GM18907 (cell line): ENCODE measurements around the gene JMJD6.
"Not testable (repeated sequence)": the region's sequence is repeated elsewhere in the genome, so short reads cannot be mapped to it uniquely, and the experiment has no call there.

ENCODE experiments used
- ATAC-seq: cut with Tn5 transposase; IDR thresholded peaks from one replicate; pipeline ENCODE4 v1.9.1; 2021; ENCODE audit warnings: mild to moderate bottlenecking, moderate library complexity; ENCODE audit not compliant: unreplicated experiment

JMJD6 gene

DNA sequence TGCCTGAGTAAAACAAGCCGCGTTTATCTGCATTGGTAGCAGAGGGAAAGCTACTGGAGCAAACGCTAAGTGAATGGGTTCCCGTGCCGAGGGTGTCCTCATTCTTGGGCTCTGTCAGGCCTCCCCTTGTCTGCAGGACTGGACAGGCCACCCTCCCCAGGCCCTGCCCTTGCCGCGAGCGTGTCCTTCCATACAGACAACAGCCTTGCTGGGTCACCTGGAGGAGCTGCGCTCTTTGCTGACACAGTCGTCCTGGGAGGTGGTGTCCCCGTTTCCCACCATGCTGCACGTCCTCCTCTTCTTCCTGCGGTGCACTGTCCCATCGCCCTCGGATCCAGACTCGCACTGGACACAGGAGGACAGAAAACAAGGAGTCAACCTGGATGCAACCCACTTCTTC, 7.9 kb downstream of the JMJD6 start:
- ATAC-seq, result no peak

DNA sequence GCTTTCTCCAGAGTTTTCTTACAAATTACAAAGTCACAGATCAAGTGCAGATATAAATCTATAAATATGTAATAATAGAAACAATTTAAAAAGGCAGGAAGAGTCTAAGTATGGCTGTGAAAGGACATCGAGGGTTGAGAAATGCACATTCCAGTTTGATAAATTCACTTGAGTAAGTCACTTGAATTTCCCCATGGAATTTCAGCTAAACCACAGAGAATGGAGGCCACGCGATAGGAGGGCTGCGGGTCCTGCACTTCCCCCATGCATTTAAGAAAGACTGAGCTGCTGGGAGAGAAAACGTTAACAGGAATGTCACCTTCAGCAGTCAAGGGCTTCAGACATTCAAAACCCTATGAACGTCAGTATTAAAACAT, 9.6 kb downstream of the JMJD6 start:
- ATAC-seq, result no peak

DNA sequence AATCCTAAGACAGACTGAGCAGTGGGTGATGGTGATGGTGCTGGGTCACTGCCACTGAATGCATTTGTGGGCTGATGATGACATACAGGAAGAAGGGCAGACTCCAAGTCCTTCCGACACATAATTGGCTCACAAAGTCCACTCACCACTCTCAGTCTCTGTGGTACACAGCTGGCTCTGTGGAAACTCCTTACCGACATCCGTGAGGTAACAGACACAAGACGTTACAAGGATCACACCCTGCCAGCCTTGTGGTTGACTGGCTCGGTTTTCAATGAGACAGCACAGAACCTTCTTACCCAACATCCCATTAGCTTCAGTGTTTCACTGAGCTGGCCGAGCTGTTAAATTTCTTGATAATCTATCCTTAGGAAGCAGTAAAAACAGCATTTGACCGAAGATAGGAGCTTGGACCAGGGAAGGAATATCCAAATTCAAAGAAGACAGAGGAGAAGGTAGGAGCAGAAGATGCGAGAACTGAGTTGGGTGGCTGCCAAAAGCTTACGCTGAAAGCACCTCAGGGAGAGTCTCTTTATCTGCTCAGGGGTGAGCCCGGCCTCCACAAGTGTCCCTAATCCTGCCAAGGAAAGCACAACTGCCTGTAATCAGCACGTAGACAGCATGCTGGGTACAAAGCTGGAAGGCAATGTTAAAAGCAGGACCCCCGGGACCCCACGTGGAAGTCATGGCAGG, 10.1 kb downstream of the JMJD6 start:
- no peak for ATAC-seq

DNA sequence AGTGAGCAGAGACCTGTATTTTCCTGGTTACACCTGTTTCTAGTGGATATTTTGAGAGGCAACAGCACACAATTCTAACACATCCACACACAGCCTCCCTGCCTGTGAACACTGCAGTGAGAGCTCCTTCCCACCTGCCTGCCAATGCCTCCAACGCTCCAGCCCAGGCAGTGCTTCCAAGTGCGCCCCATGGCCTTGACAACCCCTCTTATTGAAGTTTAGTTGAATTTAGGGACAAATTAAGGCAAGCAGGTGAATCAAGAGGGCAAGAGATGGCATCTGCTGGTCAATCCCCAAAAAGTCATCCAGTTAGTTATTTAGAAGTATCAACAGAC, 10.9 kb downstream of the JMJD6 start:
- ATAC-seq, result no peak

DNA sequence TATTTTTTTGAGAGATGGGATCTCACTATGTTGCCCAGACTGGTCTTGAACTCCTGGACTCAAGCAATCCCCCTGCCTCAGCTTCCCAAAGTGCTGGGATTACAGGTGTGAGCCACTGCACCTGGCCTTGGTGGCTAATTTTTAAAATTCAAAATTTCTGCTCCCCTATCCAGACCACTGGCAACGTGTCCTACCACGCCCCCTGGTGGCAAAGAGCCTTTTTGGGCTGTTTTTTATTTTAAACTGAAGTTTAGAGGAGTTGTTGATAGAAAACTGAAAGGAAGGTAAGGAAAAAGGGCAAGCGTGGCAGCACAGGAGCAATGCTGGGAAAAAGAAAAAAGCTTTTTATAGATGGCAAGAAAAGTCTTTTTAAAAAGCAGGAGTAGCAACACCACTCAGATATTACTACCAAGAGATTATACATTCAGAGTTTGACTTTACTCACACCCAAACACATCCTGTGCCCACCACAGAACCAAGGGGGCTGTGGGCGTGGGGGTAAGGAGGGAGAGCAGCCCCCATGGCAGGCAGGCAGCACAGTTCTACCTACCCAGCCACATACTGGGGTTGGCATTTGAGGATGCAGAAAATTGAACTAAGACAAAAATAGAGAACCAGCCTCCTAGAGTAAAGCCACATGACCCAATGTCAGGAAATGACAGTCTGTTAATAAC, 11.4 kb downstream of the JMJD6 start:
- ATAC-seq, result no peak

DNA sequence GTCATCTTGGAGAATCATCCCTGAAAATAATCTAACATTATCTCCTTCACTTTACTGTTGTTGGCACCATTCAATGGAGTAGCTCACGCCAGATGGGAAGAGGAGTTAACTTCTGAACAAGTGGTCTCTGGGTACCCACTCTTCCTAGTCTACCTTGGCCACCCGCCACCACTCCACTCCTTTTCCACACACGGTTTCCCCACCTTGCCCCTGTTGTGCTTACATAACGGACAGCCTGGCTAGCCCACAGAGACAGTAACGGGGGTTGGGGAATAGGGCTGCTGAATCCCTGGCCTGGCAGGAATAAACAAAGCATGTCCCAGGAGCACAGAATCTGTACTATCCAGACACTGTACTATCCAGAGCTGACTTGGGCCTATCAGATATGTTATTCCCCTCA, 12.1 kb downstream of the JMJD6 start:
- ATAC-seq, result no peak

DNA sequence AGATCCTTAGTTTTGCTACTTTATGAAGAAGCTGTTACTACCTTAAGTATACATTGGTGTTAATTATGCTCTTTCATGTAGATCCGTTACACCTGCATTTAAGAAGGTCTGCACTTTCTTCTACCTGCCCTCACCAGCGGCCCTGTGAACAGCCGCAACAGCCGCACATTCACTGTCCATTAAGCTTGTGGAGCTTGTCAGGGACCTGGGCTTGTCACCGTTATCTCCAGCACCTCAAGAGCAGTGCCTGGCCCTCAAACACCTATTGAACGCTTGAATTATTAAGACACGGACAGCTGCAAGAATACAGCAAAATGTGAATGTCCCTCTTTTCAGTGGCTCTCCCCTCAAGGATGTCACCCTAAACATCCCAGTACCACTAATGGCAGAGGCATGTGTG, 12.6 kb downstream of the JMJD6 start:
- ATAC-seq, result no peak

DNA sequence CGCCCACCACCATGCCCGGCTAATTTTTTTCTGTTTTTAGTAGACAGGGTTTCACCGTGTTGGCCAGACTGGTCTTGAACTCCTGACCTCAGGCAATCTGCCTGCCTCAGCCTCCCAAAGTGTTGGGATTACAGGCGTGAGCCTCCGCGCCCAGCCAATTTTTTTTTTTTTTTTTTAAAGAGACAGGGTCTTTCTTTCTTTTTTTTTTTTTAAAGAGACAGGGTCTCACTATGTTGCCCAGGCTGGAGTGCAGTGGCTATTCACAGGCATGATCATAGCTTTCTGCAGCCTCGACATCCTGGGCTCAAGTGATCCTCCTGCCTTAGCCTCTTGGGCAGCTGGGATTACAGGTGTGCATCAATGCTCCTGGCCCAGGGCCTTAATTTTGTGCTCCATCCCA, 14.1 kb downstream of the JMJD6 start:
- not testable (repeated sequence) for ATAC-seq

DNA sequence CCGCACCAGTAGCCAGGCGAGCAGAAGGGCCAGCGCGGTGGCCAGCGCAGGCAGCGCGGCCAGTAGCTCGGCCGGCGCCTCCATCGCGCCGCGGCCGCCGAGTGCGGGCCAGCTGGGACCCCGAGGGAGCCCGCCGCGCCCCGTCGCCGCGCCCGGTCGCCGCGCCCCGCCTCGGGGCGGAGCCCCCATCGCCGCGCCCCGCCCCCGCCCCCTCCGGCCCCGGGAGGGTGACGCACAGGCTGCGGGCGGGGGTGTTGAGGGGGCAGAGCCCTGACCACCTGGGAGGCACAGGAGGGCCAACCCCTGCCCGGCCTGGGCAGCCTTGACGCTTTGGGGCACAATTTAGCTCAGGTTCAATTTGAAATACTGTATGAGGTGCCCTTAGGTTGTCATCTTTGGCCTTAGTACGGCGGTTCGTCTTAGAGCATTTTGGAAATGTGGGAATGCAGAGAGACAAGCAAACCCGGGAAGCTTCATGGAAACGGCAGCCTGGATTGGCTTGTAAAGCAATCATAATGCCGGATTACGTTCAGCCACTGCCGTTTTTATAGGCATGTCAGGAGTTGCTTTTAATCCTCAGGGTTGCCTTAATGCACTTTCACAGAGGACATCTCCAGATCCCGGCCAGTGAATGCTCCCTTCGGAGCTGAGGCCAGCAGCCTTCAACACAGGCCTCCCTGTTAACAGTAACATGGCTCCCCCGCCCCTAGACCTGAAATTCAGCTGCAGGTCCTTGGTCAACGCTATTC, 15.4 kb downstream of the JMJD6 start, which contains the start of gene MXRA7:
Gene MXRA7 (minus strand): TSS at position 103 of the 749 bp plus-strand sequence. CDS start 19 bp downstream, at position 84.
- ATAC-seq, result no peak

DNA sequence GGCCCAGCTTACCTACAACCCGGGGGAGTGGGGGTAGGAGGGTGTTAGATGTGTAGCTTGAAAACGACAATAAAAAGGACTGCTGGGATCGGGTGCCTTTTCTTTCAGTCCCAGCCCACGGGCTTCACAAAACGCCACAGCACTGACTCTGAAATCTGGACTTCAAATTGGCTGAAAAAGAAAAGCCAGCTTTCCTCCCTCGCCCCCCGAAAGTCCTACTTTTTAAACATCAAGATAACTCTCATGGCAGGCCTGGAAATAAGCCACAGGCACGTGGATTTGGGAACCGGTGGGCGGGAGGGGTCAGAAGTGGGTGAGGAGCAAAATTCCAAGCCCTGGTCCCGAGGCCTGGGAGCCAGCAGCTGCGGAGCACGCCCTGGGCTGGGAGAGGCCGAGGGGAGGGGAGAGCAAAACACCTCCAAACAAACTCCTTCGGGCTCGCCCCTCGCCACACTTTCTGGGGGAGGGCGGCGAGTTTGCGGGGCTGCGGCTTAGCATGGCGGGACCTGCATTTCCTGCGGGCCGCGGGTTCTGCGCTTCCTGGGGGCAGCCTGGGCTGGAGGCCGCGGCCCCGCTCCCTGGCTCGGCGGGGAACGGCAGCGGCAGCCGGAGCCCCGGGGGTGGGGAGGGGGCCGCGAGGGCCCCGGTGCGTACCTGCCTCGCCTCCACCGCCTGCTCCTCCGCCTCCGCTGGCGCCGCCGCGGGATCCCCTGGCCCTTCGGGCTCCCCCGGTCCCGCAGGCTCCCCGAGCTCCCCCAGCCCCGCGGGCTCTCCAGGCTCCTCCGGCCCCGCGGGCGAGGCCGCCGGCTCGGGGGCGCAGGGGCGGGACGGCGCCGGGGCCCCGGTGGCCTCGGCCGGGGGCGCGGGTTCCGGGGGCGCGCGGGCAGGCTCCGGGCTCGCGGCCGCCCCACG, 16.2 kb downstream of the JMJD6 start:
- ATAC-seq, result not testable (repeated sequence)

DNA sequence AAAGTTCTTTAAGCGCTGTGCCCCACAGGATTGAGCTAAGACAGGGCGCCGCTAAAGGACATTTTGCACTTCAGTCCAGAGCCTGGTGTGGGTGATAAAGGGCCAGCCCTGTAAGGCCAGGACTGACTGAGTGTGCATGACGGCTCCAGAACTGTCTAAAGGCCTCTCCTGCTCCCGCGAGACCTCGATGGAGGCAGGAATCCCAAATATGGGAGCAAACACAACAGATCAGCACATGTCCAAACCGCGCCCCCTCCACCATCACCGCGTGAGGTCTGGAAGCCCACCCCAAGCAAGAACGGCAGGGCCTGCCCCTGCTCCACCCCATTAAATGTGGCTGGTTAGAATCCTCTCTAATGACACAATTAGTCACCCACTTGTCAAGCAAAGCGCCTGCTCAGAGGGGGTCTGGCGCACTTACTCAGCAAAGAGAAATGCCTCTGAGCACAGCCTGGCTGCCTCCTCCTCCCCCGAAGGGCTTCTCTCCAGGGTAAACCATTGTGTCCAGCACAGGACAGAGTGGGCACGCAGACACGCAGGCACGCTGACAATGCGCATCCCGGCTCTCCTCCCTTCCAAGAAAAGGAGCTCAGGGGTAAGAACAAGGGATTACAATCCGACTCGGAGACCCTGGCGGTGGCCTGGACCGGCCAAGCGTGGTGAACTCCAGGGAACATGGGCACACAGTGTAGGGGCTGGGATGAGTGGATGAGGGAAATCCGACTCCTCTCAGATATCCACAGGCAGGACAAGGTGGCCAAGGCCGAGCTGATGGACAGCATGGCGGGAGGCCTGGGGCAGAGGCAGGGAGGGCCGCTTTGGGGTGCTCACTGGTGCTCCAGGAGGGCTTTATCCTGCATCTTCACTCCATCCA, 17.1 kb downstream of the JMJD6 start:
- ATAC-seq, result no peak

DNA sequence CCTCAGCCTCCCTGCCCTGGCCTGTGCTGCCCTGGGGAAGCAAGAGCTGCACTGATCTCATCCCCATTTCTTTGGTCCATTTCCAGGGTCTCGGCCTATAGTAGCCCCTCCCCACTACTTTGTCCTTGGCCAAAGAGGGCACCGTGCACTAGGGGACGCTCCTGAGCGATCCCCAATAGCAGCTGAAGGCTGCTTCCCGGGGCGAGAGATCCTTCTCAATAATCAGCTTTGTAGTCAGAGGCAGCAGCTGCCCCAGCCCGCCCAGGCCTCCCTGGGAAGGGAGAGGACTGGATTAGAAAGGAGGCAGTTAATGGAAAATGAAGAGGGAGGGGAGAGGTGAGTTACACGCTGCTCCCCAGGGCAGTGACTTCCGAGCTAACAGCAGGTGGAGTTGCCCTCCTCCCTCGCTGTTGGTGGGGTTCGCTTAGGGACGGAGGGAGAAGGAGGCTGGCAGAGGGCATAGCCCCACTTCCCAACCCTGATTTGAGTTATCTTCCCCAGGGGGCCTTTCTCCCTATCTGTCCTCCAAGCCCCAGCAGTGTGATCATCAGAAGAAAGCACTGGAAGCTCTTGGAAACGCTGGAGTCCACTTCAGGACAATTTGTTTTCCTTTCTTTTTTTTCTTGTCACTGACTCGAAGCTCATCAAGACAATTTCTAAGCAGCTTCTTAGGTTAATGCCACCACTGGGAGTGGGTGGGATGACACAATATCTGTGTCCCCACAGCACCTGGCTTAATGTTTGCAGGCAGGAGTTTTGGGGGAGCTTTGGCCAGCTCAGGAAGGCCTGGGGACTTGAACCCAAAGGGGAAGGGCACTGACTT, 18.2 kb downstream of the JMJD6 start:
- no peak for ATAC-seq

DNA sequence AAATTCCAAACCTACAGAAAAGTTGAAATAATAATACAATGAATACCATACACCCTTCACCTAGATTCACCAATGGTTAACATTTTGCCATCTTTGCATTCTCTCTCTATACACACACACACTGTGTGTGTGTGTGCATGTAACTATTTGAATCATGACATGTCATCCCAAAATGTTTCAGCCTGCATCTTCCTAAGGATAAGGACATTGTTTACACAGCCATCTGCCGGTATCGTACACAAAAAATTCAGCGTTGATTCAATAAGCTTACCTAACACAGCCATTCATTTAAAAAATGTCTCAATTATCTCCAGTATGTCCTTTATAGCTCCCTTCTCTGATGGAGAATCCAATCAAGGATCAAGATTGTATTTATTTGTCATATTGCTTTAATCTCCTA, 19.6 kb downstream of the JMJD6 start:
- ATAC-seq, result no peak

DNA sequence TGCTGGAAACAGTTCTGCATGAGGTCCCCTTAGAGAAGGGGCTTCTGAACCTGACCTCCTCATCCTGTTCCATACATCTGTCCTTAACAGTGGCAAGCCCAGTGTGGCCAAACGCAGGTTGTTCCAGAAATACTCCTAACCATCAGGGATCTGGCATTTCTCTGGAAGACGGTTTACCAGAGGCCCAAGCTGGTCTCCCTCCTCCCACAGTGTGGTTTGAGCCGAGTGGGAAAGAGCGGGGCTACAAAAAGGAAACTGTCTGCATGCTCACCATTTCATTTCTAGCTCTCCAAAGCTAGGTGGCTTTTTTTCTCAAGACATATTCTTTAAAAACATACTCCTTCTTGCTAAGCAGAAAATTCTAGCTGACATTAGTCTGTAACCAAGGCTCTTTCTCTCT, 21.6 kb downstream of the JMJD6 start:
- no peak for ATAC-seq

DNA sequence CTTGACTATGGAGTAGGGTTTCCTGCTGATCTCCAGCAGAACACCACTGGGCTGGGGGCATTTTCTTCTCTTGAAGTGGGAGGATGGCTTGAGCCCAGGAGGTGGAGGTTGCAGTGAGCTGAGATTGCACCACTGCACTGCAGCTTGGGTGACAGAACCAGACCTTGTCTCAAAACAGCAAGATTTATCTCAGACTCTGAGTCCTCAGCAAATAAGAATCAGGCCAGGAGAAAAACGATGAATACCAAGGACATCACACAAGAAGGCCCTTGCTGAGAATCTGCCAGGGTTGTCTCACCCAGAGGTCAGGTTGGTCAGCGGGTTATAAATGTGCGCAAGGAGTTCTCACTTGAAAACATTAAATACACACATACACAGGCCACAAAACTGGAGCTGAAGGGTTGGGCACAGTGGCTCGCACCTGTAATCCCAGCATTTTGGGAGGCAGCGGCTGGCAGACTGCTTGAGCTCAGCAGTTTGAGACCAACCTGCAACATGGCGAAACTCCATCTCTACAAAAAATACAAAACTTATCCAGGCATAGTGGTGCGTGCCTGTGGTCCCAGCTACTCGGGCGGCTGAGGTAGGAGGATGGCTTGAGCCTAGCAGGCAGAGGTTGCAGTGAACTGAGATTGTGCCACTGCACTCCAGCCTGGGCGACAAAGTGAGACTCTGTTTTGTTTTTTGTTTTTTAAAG, 23.3 kb downstream of the JMJD6 start:
- no peak for ATAC-seq

DNA sequence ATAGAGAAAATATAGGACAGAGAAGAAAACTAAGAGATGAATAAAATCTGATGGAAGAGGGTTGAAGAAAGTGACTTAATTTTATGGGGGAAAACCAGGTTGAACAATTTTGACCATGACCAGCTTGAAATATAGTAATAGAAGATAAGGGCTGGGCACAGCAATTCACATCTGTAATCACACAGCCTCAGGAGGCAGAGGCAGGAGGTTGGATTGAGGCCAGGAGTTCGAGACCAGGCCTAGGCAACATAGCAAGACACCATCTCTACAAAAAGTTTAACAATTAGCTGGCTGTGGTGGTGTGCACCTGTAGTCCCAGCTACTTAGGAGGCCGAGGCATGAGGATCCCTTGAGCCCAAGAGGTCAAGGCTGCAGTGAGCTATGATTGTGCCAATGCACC, 24.3 kb downstream of the JMJD6 start:
- ATAC-seq, result no peak

DNA sequence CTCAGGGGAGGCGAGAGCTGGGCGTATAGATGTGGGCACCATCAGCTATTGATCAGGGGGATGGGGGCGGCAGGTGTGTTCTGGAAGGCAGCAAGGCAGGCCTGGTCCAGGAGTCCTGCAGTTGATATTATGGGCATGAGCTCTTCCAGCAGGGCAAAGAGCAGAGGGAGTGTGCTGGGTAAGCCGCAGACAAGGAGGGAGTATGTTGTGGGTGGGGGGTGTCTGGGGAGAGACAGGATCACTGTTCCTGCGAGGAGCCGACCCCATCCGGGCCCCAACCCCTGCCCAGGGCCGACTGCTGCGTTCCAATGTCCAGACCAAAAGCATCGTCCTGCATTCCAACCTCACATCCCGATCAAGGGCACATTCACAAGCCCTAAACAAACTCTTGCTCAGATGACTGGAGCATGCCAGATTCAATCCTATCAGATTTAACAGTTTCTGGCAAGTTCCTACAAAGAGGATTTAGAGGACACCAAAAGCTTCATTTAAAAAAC, 24.9 kb downstream of the JMJD6 start:
- no peak for ATAC-seq
